ENCODE measurements around the gene P2RX5.

The P2RX5 gene

DNA sequence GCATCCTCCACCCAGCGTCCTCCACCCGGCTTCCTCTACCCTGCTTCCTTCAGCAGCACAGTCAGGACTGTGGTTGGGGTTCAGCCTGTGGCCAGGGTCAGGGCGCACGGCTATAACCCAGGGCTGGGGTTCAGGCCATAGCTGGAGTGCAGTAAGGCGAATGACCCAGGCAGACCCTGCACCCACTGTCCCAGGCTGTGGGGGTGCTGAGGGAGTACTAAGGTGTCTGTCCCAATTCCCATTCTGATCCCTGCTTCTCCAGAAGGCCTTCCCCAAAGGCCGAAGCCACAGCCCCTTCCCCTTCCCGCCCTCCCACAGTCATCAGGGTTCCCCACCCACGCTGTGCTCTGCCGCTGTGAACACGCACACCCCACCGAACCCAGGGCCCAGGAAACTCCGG lies 14.9 kb downstream of the P2RX5 start:
- DNase-seq (ENCODE audit: low spot score) = no peak

DNA sequence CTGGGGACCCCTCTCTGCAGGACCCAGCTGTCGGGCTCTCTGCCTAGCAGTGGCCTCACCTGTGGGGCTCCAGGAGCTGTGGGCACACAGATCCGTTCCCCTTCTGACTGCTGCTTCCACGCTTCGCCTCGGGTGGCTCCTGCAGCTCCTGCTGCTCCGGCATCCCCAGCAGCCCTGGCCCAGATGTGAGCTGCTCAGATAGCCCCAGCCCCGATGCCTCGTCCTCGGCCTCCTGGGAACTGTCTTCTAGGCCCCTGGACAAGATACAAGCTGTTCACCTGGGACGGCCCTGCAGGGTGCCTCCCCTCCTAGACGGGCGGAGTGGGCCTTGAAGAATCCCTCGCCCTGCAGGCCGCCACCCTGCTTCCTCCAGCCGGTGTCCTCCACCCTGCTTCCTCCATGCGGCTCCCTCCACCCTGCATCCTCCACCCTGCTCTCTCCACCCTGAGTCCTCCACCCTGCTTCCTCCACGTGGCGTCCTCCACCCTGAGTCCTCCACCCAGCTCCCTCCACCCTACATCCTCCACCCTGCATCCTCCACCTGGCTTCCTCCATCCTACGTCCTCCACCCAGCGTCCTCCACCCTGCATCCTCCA lies 16.3 kb downstream of the P2RX5 start:
- no peak for DNase-seq (ENCODE audit: low spot score)

DNA sequence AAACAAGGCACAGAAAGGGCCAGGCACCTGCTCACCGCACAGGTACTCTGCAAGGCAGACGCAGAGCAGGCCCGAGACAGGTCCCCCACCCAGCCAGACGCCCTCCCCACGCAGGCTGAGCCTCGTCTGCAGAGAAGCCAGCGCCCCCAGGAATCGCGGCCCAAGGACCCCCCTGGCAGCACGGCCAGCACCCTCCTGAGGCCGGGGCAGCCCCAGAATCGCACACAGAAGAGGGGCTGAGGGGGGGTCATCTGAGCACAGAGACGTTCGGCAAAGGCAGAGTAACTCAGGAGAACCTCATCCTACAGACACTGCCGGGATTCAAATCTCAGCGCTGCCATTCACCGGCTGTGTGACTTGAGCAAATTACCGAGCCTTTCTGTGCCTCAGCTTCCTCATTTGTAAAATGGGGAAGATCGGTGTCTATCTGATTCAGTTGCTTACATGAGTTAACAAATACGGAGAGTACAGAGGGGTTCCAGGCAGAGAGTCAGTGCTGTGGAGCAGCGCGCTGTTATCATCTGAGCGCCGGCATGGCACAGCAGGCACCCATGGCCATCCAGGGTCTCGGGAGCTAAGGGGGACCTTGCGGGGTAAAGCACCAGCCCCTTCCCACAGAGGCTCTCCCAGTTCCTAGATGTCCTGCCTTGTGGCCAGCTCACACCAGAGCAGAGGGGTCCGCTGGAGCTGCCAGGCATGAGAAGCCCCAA lies 17.0 kb downstream of the P2RX5 start:
- no peak for DNase-seq (ENCODE audit: low spot score)

DNA sequence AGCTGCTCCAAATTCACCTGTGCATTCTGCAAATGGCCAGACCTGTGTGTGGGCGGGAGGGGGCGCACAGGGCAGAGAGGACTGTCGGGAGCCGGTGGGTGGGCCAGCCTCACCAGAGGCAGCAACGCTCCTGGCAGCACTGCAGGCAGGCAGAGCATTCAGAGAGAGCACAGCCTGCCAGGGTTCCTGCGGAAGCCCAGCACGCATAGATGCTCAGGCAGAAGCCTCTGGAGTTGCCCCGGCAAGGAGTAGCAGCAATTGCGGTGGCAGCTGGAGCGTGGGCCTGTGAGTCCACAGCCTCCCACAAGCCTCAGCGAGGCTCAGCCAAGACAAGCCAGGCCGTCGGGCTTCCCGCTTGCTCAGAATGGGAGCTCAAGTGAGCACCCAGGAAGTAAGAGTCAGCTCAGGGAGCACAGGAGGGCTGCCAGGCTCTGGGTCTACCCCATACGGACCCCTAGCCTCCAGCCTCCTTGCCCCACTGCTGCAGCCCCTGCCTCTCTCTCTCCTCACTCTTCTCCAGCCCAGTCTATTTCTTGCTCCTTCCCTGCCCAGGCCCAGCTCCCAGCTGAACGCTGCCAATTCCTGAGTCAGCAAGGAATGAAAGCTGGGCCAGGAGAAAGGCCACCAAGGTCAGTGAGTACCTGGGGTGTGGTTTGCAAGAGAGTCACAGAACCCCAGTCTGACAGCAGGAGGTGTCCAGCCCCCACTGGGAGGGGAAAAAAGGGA lies 17.7 kb downstream of the P2RX5 start:
- peak; percentile 41 for DNase-seq (ENCODE audit: low spot score)

DNA sequence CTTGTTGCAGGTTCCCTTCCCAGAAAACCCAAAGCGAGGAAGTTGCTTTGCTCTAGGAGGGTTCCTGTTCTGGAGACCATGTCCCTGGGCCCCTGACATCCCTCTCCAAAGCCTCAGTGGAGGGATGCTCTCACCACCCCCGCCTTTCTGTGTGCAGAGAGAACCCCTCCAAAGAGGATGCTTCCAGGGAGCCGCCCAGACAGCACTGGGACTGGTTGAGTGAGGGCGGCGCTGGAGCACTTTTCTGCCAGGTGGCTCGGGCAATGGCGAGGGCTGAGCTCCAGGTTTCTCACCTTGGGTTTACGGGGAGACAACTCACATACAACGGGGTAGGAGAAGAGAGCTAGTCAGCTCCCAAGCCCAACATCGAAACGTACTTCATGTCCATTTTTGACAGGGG lies 20.1 kb downstream of the P2RX5 start:
- no peak for DNase-seq (ENCODE audit: low spot score)

DNA sequence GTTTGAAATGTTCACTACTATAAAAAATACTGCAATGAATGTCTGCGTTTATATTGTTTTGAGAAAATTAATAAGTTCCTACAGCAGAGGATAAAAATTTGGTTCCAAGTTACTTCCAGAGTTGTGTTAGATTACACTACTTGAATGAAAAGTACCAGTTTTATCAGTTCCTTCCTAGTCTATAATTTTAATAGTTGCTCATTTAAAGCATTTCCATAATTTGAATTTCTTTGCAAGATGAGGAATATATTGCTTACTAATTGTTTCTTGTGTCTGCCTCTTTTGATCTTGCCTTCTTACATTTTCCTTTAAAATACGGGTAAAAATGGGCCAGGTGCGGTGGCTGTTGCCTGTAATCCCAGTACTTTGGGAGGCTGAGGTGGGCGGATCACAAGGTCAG lies 23.4 kb downstream of the P2RX5 start:
- no peak for DNase-seq (ENCODE audit: low spot score)

DNA sequence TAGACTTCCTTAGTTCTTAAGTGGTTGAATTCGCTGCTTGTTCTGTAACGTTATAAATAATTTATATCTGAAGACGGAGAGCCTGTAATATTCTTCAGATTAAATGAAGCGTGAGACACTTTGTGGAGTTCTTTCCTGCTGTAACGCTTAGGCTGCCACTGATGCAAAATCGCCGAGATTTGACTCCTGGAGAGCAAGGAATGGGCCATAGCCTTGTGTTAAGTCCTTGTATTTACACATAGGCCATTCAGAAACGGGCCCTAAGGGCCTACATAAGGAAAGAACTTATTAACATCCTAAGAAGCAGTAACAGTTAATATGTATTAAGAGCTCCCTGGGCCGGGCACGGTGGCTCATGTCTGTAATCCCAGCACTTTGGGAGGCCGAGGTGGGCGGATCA lies 26.4 kb downstream of the P2RX5 start:
- no peak for DNase-seq (ENCODE audit: low spot score)

DNA sequence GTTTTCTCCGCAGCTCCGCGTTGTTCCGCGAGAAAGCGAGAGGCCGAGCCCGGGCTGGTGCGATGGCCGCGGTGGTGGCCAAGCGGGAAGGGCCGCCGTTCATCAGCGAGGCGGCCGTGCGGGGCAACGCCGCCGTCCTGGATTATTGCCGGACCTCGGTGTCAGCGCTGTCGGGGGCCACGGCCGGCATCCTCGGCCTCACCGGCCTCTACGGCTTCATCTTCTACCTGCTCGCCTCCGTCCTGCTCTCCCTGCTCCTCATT lies 26.9 kb downstream of the P2RX5 start:
- no peak for DNase-seq (ENCODE audit: low spot score)

DNA sequence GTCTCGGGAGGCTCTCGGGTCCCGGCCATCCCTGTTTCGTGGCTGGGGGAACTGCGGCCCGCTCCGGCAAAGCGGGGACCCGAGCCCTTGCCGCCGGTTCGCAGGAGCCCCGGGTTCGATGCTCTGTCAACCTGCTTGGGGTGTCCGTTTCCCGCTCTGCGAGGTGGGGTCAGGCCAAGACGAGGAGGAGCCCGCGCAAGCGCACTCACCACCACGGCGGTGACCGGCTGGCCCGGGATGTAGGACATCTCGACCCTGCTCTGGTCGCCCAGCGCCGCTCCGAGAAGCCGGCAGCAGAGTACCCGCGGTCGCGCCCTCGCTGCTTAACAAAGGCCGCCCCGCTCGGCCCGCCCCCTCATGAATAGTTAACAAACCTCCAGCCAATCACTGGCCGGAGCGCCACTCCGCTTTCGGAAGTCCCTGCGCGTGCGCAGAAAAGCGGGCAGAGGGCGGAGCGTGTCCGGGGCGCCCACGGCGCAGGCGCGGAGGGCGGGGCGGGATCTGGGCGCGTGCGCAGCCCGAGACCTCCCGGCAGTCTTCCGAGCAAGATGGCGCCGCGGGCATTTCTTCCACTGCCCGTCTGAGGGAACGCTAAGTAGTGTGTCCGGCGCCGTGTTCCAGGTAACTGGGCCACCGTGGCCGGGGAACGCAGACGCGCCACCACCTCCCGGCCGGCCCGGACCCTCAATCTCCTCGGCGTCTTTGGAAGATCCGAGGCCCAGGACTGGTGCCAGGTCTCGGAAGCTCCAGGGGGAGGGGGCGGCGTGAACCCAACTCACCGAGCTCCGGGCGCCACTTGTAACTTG lies 27.5 kb downstream of the P2RX5 start, which contains the start of the genes EMC6 and TAX1BP3:
EMC6 (plus strand) TSS at position 534 of the 806 bp plus-strand sequence. CDS start 335 bp downstream, outside the sequence.
TAX1BP3 (minus strand) TSS at position 300 of the 806 bp plus-strand sequence; CDS start at position 248, 52 bp downstream.
- peak; percentile 98 for DNase-seq (ENCODE audit: low spot score)

DNA sequence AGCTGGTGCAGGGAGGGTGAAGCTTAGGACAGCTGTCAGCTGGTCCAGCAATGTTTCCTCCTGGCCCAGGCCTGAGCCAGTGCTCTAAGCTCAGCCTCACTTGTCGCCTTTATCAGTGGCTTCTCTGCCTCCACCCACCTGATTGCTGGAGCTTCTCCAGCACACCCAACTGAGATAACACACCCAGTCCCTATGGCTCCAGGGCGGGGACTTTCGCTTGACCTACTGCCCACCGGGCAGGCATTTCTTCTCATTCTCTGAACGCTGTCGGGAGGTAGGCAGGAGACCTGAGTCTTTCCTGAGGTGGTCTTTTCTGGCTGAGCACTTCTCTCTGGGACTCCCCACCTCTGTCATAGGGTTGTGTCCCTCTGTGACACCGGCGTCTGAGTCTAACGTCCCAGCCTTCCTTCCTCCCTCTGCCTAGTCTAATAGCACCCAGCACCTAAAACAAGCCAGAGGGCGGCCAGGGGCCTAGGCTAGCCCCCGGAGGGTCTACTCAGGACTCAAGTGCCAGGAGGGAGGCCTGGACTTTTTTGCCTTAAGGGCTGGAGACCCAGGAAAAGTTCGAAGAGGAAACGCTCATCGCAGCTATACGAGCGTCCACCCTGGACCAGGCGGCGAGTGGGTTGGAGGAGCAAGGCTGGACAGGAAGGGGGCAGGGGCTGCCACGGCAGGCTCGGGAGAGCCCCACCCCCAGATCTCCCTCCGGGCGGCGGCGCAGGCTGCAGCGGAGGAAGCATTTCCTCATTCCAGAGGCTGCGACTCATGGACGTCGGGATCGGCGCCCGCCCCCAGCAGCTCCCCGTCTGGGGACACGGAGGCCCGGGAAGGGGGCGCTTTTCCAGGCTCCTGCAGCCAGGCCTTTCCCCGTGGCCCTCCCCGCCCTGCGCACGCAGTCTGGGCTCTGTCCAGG lies 28.3 kb downstream of the P2RX5 start:
- peak; percentile 63 for DNase-seq (ENCODE audit: low spot score)

DNA sequence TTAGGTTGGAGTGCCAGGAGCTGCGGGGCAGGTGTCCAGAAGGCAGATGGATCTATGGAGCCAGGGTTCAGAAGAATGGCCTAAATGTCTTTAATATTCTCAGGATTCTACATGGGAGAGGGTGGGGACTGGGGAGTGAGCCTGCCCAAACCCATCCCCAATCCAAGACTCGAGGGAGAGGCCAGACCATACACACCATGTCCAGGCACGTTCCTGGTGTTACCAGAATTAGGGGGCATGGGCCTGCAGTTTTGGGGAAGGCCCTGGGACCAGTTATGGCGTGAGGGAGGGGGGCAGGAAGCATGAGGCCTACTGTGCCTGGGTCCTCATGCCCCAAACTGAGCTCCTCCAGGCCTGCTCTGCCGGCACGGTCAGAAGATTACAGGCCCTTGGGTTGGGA lies 29.4 kb downstream of the P2RX5 start:
- no peak for DNase-seq (ENCODE audit: low spot score)

DNA sequence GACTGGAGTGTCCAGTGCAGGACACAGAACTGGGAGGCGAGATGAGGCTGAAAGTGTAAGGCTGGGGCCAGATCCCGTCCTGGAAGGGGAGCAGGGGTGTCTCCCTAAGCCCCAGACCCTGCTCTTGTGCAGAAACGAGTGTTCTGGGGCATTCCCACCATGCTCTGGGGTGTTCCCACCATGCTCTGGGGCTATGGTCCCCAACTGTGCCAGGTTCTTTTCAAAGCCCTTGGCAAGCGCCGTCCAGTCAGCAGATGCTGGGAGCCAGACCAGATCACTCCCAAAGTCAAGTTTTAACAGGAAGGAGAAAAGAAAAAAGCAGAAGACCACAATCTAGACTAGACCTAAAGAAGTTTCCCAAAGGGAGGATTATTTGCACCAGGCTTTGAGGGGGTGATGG lies 30.1 kb downstream of the P2RX5 start:
- no peak for DNase-seq (ENCODE audit: low spot score)

DNA sequence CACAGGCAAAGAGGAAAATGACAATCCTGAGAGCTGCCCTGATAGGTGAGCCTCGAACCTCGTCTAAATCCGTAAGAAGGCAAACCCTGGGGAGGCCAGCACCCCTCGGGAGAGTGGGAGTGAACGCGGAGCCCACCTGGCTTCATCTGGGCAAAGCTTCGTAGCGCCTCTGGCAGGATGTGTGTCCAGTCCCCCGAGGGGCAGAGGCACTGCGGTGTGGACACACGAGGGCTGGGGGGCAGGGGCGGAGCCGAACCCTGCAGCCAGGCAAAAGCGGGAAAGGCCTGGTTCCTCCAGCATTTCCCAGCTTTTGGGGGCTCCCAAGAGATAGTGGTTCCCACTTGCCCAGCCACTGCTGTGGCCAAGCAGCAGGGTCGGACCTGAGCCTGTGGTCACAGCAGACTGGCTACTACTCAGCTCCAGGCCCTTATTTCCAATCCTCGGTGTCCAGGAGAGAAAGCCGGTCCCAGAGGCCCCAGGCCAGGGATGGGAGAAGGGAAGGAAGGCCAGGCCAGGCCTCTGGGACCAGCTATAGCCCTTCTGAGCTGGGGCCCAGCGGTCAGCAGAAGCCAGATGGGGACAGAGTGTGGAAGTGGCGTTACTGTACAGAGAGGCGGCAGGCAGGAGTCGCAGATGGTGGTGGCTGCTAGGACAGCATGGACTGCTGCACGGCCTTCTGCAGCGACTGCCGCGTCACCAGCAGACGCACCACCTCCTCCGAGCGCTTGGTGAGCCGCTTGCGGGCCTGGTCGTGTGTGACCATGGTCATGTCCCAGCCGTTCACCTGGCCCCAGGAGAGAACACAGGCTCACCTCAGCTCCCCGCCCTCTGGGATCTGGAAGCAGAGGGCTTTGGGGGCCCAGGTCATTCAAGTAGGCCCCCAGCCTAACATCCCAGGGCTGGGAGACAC lies 32.6 kb downstream of the P2RX5 start:
- no peak for DNase-seq (ENCODE audit: low spot score)

DNA sequence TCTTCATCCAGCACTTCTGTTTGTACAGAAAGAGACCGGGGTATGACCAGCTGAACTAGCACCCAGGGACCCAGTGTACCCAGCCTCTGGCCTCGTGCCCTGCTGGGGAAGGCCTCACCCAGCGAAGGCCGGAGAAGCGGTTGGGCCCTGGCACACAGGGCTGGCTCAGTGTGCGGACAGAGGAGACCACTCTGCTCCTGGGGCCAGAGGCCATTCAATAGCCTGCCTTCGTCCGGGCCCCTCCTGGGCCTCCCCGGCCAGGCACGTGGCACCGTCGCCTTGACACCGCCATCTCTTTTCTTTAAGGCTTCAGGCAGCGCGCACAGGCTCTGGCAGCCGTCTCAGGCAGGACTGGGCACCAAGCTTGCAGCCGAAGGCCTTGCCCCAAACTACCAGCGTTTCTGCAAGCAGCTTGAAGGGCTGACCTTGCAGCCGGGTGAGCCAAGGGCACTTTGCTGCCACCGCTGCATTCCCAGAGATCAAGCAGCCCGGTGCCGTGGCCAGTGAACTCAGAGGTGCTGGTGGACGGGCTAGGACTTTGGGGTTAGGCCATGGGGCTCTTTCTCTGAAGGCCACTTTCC lies 35.6 kb downstream of the P2RX5 start:
- DNase-seq (ENCODE audit: low spot score) = no peak

DNA sequence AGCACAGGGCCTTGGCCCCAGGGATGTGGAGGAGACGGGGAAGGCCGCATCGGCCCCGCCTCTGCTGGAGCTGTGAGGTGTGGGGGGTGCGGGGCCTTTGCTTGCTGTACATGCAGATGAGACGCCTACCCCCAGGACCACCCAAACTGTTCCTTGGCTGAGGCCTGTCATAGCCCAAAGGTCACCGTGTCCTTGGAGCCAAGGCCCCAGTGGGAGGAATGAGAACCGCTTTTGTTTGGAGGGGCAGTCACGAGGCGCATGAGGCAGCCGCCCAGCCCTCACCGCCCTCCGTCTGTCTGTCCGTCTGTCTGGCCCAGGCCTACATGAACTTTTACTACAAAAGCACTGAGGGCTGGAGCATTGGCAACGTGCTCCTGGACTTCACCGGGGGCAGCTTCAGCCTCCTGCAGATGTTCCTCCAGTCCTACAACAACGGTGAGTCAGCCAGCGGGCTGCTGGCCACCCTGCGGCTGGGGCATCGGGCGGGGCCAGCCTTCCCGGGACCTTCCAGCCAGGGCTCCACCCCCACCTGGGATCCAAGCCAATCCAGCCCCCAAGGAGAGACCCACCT lies 36.3 kb downstream of the P2RX5 start:
- DNase-seq (ENCODE audit: low spot score) = no peak

DNA sequence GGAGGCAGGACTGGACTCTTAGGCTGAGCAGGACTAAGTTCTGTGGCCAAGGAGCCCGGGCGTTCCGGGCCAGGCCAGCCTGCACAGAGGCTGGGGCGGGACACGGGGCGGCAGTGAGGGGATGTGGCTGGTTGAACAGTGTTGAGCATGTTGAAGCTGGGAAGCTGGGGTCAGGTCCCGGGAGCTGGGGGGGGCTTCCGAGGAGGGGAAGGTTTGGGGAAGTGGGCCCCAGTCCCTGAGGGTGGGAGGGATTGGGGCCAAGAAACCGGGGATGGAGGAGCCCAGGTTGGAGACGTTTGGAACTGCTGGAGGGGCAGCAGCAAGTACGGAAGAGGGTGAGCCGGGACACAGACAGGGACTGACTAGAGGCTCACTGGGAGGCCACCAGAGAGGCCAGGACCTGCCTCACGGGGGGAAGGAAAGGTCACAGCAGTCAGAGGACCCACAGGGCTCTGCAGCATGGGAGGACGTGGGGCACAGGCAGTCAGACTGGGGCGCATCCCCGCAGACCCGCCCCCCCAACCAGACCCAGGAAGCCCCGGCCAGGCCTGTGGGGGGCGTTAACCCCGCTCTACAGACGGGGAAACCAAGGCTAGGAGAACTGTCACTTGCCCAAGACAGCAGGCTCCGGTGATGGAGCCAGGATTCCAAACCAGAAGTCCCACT lies 37.0 kb downstream of the P2RX5 start:
- DNase-seq (ENCODE audit: low spot score) = no peak

DNA sequence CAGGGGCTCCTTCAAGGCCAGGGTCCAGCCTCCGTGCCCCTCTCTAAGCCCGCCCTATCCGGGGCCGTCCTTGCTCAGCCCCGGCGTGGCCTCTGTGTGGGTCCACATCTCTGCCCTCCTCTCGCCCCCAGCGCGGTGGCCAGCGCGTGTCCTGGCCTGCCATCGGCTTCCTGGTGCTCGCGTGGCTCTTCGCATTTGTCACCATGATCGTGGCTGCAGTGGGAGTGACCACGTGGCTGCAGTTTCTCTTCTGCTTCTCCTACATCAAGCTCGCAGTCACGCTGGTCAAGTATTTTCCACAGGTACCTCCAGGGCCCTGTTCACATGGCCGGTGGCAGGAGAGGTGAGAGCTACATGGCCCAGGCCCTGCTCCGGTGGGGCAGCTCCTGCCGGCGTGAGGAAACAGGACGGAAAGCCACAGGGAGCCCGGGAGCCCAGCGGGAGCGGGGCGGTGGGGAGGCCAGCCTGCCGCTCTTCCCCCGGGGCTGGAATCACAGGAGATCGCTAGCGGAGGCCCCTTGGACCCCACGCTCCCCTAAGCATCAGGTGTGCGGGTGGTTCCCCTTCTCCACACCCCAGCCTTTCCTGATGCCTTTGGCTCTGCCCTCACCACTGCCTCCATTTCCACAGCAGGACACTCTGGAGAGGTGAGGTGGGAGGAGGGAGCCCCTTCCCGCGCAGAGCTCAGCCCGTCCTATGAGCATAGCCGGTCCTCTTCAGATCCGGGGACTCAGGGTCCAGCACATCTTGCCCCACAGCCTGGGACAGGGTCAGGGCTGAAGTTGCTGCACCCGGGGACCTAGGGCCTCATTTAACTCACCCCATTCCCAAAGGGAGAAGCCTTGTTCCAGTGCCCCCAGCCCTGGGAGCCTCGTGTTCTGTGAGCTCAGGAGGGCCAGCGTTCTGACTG lies 37.8 kb downstream of the P2RX5 start:
- DNase-seq (ENCODE audit: low spot score) = no peak

DNA sequence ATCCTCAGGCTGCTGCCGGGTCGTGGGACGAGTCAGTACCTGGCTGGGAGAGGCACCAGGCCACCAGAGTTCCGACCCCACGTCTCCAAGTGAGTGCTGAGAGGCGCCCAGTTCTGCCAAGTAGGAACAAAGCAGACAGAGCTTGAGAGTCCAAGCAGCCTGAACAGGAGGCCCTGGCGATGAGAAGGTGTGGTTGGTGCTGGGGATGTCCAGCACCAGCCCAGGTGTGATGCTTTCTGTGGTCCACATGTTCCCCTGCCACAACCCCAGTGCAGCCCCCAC lies 38.4 kb downstream of the P2RX5 start:
- no peak for DNase-seq (ENCODE audit: low spot score)

Measured in cerebellar cortex (tissue), 1 donor.